H54 (cell line): ENCODE data around the gene BTBD7.
A peak's percentile ranks its signal among the peaks of the same experiment; 100 is the strongest.

Source experiments
- DNase-seq: peaks from one replicate; pipeline ENCODE4 v3.0.0; 2011; ENCODE audit warnings: low spot score, mixed read lengths; ENCODE audit not compliant: insufficient read length
- FAIRE-seq: peaks from 3 replicates; lab custom pipeline; 2011; peaks lifted over from hg19 to GRCh38; lab: Jason Lieb, UNC
- POLR2A ChIP-seq: IDR thresholded peaks from 2 replicates; pipeline ENCODE4 v1.6.1; 2011; ENCODE audit warnings: low read depth, mild to moderate bottlenecking, low read length

The BTBD7 gene

DNA sequence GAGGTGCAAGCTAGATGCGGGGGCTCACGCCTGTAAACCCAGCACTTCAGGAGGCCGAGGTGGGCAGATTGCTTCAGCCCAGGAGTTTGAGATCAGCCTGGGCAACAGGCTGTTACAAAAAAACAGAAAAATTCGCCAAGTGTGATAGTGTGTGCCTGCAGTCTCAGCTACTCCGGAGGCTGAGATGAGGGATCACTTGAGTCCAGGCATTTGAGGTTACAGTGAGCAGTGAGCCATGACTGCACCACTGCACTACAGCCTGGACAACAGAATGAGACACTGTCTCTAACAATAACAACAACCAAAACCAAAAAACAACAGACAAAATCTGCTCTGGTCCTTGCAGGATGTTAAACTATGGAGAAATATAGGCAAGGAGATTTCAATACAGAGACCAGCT lies 13.9 kb downstream of the BTBD7 start:
- peak; percentile 95 for FAIRE-seq
- DNase-seq: no peak
- no peak for TF ChIP-seq POLR2A

DNA sequence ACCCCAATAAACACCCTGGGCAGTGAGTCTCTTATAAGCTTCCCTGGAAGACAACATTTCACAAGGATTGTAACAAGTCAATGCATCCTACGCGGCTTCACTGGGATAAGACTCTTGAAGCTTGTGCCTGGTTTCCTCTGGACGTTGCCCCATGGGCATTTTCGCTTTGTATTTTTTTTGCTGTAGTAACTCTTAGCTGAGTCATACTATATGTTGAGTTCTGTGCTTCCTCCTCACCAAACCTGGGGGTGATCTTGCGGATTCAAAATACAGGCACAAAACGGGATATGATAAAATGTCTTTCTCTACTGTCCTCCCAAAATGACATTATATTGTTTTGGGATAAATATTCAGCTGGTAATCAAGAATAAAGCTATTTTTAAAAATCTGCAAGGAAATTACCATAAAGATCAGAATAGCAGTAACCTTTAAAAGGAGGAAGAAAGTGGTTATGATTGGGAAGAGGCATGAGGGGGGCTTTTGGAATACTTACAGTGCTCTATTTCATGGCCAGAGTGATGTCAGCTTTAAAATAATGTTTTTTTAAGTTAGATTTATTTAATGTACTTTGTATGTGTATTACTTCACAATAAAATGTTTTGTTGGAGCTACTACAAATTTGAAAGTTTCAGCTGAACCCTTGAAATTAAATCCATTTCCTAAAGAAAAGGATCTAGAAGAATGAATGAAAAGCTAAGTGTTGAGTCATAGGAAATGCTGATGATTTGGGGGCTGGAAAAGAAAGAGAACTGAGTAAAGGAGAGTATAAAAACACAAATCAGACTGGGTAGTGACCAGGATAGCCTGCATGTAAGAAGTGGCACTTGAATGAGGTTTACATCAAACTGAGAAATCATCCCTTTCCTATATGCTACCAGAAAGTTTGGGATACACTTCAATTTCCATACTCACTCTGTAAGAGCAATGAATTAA lies 14.7 kb downstream of the BTBD7 start:
- TF ChIP-seq POLR2A: no peak
- peak; percentile 39 for DNase-seq
- peak; percentile 97 for FAIRE-seq

DNA sequence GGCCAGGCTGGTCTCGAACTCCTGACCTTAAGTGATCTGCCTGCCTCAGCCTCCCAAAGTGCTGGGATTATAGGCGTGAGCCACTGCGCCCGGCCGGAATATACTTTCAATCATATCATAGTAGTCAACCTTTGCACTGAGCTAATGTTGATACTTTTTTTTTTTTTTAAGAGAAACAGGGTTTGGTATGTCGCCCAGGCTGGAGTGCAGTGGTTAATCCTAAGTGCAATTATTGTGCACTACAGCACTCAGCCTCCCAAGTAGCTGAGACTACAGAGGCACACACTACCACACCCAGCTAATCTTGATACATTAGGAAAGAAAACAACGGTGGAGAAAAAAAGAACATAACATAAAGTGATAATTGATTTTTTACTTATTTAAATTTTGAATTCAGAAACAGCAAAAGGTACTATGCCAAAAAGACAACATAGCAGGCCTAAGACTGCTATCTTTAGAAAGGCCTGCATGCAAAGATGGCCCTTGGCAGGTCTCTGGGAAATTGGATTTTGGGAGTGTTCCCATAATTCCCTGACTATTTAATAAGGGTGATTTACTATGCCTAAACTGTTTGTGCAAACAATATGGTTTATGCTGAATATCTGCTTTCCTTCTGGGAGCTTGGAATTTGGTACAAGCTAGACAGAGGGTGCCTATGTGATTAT lies 15.5 kb downstream of the BTBD7 start:
- TF ChIP-seq POLR2A: no peak
- DNase-seq (no peak), FAIRE-seq (peak; percentile 20)

DNA sequence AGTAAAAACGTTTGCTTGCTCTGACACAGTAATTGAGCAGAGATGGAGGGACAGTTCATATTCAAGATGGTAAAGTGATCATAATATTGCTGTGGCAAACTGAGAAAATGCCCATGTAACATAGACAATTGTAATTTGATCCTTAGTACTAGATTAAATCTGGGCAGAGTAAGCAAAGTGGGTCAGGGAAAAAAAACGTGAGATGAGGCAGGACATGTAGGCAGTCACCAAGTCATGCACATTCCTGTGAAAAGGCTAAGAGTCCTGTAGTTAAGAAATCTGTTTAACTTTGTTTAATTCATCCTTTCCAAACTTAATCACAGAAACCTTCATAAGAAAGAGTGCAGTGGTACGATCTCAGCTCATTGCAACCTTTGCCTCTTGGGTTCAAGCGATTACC lies 16.1 kb downstream of the BTBD7 start:
- DNase-seq (no peak), FAIRE-seq (no peak)
- no peak for TF ChIP-seq POLR2A

DNA sequence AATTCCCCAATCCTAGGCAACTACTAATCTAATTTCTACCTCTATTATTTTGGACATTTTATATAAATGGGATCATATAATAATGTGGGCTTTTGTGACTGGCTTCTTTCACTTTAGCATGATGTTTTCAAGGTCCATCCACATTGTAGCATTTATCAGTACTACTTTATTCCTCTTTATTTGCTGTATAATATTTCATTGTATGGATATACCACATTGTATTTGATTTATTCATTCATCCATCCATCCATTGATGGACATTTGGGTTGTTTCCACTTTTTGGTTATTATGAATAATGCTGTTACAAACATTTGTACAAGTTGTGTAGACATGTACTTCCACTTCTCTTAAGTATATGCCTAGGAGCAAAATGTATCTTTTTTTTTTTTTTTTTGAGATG lies 17.3 kb downstream of the BTBD7 start:
- FAIRE-seq (no peak), DNase-seq (no peak)
- TF ChIP-seq POLR2A: no peak

DNA sequence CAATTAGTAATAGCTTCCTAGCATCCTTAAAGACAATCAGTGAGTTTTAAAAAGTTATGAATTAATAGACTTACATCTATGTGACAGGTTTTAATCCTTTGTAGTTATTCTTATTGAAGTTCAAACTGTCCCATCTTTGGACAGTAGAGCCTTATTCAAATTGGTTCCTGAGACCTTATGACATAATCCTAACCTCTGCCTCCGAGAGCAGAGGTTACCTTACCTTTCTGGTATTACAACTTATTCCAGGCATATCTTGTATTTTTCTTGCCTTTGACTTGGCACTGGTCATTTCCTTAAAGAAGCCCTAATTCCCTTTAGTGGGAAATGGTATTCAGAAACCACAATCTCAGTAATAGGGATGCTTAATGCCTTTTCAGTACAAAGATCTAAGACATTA lies 21.8 kb downstream of the BTBD7 start:
- FAIRE-seq (no peak), DNase-seq (no peak)
- TF ChIP-seq POLR2A: no peak

DNA sequence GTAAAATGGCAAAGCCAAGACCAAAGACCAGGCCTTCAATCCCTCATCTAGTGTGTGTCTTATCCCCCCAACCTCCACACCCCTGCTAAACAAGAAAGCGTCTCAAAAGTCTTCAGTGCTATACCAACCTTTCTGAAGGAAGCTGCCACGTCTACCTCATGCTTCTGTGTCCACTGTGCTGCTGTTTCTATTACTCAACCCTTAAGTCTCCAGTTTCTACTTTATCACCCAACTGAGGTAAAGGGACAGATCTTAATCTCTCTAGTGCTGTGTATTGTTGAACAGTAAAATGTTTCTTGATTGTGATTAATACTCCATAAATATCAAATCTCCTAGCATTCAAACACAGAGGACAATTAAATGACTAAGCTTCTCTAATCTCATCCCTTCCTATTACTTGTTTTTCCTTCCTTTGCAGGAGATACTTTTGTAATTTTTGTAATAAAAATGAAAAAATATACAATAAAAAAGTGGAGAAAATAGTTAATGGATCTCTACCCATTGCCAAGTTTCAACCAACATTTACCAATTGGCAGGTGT lies 23.3 kb downstream of the BTBD7 start:
- DNase-seq (no peak), FAIRE-seq (no peak)
- TF ChIP-seq POLR2A: no peak

DNA sequence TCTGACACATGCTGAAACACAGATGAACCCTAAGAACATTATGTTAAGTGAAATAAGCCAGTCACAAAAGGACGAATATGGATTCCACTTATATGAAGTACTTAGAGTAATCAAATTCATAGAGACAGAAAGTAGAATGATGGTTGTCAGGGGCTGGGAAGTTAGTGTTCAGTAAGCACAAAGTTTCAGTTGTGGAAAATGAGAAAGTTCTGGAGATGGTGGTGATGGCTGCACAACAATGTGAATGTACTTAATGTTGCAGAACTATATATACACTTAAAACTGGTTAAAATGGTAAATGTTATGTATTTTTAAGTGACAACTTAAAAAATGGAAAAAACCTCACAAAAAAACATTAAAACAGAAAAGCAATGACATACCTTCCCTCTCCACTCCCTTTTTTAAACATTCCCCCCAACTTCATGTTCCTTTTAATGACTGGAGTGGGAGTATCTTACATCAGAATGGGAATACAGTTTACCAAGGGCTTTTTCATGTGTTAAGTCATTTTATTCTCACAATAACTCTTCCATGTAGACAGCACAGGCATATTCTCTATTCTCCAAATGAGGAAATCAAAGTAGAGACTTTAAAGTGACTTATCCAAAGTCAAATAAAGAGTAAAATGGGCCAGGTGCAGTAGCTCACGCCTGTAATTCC lies 24.0 kb downstream of the BTBD7 start:
- DNase-seq (no peak), FAIRE-seq (no peak)

DNA sequence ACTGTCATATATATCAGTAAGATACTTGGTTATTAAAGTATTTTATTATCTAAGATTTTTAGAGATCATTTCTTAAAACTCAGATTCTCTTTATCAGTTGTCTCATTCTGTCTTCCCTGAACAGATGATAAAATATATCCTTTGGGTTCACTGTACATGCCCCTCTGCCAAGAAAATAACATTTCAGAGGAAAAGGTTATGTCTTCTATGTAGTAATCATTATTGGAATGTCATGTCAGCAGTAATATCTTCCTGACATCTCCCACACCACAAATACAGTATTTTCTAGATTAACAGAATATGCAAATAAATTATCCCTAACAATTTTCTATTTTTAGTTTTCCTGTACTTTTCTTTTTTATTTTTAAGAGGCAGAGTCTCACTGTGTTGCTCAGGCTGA lies 26.0 kb downstream of the BTBD7 start:
- DNase-seq: no peak
- no peak for TF ChIP-seq POLR2A
- no peak for FAIRE-seq

More for the DNA sequence above, 24.0 kb downstream of the BTBD7 start:
- TF ChIP-seq POLR2A: no peak

DNA sequence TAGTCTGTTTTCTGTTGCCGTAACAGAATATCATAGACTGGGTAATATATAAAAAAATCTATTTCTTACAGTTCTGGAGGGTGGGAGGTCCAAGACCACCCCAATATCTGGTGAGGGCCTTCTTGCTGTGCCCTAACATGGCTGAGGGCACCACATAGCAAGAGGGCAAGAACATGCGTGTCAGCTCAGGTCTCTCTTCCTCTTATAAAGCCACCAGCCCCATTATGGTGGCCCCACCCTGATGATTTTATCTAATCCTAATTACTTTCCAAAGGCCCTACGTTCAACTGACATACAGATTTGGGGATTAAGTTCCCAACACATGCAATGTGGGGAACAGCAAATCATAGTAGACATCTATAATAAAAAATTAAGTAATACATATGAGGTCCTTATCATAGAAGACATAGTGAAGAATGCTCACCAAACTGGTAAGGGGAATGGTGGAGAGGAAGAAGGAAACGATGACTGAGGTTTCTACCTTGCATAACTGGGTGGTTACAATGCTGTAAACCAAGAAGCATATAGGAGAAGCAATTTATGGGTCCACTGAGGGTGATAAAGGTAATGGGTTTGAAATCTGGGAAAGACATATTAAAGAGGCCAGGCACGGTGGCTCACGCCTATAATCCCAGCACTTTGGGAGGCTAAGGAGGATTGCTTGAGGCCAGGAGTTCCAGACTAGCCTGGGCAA lies 27.0 kb downstream of the BTBD7 start:
- TF ChIP-seq POLR2A: no peak
- DNase-seq (no peak), FAIRE-seq (no peak)

DNA sequence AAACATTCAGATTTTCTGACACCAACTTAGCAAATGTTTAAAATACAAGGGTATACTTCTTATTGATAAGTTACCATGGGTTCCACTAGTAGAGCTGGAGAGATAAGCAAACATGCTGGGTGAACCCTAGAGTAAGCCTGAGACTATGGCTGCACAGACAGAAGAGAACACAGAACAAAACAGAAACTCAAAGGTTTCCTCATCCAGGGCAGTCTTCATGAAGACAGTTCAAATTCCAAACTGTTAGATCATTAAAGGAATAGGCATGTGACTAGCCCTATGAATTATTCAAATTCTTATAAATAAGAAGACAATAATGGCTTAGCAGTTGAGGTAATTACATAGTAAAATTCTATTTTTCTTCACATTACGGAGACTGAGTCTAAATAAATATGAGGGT lies 28.1 kb downstream of the BTBD7 start:
- TF ChIP-seq POLR2A: no peak
- DNase-seq (no peak), FAIRE-seq (peak; percentile 30)

DNA sequence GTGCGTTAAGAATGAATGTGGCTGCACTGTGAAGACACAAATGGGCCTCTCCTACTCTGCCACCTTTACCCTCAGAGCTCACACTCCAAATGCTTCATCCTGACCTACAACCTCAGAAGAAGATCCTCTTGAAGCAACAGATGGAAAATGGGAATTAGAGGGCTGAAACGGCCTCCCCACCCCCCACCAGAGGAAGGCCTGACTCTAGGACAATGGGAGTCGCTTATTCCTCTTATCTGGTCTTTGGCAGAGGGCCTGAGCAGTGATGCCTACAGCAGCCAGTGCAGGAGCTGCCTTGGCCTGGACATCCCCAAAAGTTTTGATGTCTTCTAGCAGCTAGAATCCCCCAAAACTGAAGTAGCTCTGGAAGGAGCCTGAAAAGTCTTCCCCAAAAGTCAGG lies 29.2 kb downstream of the BTBD7 start:
- no peak for TF ChIP-seq POLR2A
- no peak for FAIRE-seq

More for the DNA sequence above, 29.2 kb downstream of the BTBD7 start:
- no peak for DNase-seq
